Measurements from ENCODE around the gene SLC25A21.
A peak's percentile ranks its signal among the peaks of the same experiment; 100 is the strongest.

DNA sequence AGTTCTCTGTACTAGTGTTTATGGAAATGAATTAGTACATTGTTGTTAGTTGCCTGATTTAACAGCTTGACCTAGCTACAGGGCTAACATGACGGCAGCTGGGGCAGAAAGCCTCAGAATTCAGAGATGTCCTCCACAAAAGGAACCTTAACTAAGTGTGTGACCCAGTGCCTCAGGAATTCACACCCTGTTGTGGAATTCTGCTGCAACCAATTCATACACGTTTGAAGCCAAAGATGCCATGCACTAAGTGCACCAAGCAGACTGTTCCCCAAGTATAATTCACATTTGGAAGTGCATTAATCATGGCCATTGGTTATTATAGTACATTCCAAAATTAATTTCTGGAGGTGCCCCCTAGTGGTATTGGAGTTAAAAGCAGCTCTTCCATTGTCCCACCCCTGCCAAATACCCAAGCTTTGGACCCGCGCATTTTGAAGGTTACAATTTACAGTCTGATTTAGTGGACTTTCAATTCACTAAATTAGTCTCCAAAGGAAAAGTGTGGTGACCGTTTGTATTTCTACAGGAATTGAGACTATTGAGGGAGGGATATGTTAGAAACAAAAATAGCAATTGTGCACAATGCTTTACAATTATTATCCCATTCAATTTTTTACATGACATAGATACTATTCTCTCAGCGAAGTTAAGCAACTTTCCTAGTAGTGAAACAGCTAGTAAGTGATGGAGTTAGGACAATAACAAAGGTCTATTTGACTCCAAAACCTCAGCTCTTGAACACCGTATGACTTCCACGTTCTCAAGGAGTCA is 424.8 kb downstream of the SLC25A21 start:
- TF ChIP-seq, protein P1, sequence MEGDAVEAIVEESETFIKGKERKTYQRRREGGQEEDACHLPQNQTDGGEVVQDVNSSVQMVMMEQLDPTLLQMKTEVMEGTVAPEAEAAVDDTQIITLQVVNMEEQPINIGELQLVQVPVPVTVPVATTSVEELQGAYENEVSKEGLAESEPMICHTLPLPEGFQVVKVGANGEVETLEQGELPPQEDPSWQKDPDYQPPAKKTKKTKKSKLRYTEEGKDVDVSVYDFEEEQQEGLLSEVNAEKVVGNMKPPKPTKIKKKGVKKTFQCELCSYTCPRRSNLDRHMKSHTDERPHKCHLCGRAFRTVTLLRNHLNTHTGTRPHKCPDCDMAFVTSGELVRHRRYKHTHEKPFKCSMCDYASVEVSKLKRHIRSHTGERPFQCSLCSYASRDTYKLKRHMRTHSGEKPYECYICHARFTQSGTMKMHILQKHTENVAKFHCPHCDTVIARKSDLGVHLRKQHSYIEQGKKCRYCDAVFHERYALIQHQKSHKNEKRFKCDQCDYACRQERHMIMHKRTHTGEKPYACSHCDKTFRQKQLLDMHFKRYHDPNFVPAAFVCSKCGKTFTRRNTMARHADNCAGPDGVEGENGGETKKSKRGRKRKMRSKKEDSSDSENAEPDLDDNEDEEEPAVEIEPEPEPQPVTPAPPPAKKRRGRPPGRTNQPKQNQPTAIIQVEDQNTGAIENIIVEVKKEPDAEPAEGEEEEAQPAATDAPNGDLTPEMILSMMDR (IDR thresholded peaks at IDR 0.05), result peak; percentile 73
- TF ChIP-seq, protein P2, sequence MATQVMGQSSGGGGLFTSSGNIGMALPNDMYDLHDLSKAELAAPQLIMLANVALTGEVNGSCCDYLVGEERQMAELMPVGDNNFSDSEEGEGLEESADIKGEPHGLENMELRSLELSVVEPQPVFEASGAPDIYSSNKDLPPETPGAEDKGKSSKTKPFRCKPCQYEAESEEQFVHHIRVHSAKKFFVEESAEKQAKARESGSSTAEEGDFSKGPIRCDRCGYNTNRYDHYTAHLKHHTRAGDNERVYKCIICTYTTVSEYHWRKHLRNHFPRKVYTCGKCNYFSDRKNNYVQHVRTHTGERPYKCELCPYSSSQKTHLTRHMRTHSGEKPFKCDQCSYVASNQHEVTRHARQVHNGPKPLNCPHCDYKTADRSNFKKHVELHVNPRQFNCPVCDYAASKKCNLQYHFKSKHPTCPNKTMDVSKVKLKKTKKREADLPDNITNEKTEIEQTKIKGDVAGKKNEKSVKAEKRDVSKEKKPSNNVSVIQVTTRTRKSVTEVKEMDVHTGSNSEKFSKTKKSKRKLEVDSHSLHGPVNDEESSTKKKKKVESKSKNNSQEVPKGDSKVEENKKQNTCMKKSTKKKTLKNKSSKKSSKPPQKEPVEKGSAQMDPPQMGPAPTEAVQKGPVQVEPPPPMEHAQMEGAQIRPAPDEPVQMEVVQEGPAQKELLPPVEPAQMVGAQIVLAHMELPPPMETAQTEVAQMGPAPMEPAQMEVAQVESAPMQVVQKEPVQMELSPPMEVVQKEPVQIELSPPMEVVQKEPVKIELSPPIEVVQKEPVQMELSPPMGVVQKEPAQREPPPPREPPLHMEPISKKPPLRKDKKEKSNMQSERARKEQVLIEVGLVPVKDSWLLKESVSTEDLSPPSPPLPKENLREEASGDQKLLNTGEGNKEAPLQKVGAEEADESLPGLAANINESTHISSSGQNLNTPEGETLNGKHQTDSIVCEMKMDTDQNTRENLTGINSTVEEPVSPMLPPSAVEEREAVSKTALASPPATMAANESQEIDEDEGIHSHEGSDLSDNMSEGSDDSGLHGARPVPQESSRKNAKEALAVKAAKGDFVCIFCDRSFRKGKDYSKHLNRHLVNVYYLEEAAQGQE (IDR thresholded peaks at IDR 0.05; ENCODE audit: insufficient read depth in 1 of 2, low read depth in 2 of 2, low read length in 1 of 2), result no peak
- TF ChIP-seq POLR2AphosphoS5 (IDR thresholded peaks at IDR 0.05; ENCODE audit: low read depth, low read length) (no peak), SIN3A (IDR thresholded peaks at IDR 0.05; ENCODE audit: borderline replicate concordance, insufficient read depth, low read depth, low read length) (no peak)
